Activated CD8-positive, alpha-beta memory T cell treated with anti-CD3 and anti-CD28 coated beads for 24 hours (primary cell): ENCODE measurements around the gene CNMD.

Experiments used
- DNase-seq: peaks from one replicate; pipeline ENCODE4 v3.0.0-alpha.2; 2020

The CNMD gene

DNA sequence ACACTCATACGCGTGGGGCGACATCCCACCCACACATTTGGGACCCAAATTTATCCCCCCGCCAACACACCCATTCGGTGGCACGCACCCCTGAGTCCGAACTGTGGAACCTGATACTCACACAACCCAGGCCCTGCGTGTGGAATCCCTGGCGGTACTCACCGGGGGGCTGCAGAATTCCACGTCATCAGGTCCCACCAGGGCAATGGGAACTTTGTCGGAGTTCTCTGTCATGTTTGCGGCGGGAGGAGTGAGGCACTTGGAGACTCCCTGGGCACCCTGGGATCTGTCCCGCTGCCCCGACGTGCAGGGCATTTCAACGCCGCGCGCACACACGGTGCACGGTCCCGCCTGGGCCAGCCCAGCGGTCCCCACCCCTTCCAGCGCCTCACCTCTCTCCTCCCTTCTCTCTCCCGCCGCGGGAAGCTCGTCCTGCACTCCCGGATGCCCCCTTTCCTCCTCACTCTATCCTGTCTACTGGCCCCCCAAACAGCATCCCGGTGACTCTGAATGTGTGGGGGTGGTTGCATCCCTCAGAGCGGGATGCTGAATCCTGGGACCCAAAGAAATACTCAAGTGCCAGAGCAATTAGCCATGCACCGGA lies at the start of gene CNMD:
TSS of gene CNMD (minus strand) at position 353 of the 604 bp plus-strand sequence. CDS start at position 234, 119 bp downstream.
- DNase-seq, result no peak

DNA sequence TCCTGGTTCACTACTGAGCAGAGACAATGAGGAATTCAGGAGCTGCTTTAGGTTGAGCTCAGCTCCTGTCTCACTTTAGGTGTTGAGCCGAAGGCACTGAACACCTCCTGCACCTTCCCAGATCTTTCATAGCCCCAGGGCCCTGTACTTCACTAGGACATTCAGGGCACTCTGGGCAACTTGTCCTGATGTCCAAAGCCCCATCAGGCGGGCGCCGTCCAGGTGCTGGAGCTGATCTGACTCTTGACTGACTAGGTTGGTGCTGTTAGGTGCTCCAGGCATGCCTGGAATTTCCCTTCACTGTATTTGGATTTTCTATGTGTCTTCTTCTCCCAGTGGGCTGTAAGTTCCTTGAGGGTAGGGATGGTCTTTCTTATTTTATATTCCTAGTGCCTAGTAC lies 48.4 kb upstream of the CNMD start:
- DNase-seq, result no peak

DNA sequence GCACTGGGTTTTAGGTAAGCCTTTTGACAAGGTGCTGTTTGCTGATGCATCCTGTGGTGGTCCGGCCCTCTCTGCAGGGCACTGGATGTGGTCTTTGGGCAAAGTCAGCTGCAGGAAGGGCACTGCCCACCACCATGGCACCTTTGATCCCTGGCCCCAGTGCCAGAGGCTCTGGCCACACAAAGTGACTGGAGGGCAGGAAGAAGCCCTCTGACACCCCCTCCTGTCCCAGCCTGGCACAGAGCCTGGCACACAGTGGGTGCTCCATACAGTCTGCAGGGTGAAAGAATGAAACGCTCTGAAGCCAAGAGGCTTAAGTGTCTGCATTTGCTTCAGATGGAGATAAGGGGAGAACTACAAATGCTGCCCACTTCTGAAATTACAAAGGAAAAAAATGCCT lies 47.6 kb upstream of the CNMD start:
- DNase-seq, result no peak

DNA sequence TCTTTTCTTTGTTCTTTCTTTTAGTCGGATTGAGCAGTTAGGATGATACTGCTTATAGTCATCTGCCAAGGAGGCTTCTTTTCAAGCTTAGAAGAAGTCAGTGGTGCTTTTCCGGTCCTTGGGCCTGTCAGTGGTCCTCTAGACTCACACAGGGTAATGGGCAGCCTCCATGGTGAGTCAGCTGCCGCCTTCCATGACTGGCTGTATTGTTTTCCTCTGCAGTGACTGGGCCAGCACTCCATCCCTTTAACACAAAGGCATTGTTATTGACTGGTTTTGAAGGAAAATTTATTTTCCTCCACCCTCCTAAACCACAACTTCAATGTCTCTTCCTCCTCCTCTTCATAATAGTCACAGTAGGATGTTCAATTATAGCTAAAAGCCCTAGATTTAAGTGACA lies 47.1 kb upstream of the CNMD start:
- no peak for DNase-seq

DNA sequence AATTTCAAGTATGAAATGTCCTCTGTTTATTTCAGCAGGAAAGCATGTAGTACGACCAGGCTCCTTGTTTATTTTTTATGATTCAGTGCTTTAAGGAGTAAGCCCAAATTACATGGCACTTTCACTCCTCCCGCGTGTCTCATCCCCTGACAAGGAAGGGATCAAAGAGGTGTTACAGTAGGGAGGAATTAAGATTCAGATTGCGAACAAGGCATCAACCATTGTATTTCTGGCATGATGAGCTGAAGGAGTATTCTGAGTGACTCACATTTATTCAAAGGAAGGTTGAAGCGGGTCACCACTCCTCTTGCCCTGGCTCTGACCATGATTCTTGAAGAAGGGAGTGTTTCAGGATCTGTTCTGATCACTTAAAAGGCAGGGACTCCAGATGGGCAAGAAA lies 46.1 kb upstream of the CNMD start:
- DNase-seq, result no peak

DNA sequence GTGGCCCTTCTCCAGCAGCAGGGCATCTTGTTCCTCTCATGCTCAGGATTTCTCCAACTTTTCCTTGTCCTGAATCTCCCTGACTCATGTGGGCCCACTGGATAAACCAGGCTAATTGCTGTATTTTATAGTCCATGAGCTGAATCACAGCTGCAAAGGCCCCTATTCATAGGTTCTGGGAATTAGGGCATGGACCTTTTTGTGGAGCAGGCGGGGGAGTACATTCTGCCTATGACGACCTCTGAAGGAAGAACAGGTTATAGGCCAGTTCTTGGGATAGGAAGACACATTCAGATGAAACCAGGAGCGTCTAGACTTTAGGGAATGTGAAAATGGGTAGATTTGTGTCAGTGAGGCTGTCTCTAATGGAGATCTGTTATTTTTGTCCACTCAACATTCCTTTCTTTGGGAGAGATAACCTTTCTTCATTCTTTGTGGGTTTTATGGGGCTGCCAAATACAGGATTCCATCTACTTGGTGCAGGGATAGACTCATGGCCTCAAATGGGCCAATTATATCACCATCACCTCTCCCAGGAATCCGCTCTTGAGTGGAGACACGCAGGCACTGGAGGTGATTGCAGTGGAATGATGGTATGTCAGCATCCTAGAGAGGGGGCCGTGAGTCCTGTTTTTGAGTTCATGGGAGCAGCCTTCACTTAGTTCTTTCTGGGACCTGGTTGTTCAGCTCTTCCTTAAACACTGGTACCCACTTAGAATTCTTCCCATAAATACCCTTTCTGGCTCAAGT lies 45.1 kb upstream of the CNMD start:
- no peak for DNase-seq

DNA sequence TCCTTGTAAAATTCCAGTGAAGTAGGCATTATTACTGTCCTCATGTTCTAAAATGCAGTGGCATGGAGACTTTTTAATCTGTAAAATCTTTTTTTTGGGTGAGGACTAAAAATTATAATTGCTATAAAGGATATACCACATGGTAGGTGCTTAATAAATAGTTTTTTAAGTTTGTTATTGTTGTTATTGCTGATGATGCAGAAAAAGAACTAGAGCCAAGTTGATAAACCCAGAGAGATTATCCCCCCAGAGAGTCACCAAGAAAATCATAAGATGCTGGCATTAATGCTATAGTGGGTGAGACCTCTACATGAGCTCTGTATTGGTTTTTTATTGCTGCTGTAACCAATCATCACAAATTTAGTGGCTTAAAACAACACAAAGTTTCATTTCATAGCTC lies 44.3 kb upstream of the CNMD start:
- no peak for DNase-seq

DNA sequence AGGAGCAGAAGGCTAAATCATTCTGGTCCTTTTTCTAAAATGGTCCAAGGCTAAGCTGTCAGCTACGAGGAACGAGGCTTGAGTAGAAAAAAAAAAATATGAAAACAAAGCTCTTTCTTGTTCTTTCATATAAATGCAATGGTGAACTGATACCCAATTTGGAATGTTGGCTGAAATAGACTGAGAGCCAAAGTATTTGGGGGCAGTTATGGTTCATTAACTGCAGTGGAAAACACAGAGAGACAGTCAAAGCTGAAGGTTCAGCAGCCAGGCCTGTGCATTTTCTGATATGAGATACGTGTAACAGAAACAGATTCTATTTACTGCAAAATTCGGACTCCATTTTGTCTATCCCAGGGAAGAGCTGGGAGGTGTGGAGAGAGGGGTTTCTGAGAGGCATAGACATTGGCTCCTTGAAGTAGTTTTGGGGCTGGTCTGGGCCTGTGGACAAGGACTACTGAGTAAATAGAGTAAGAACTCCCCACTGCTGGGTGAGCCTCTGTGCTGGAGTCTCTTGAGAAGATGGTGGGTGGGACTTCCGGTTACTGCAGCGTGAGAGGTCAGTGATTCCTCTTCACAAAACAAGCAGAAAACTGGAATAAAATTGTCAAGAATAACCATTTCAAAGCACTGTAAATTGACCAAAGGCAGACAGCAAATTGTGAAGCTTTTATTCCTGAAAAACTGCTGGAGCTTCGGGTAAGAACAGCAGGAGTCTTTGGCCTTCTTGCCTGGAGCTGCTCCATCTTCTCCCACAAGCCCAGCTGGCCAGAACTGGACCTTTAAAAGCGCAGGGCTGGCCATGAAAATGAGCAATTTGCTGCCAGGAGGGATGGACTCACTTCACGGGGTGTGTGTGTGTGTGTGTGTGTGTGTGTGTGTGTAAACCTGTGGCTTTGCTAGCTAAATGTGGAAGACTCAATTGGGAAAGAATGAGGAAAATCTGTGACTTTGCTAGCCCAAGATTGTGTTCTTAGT lies 43.1 kb upstream of the CNMD start:
- DNase-seq, result no peak

DNA sequence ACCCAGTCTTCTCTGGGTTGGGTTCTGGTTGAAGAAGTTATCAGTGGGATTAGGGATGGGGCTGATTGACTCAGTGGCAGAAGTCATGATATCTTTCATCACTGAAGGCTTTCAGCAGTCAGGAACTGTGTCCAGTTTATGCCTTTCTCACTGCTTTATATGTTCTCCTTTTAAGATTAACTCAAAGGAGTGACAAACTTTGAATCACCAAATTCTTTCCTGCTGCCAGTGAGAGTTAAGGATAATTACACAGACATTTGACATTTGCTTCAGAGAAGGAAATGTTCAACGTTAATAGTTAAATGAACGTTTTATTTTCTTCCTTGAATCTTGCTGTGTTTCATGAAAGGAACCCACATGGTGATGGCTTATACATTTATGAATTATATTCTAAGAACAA lies 41.0 kb upstream of the CNMD start:
- no peak for DNase-seq

DNA sequence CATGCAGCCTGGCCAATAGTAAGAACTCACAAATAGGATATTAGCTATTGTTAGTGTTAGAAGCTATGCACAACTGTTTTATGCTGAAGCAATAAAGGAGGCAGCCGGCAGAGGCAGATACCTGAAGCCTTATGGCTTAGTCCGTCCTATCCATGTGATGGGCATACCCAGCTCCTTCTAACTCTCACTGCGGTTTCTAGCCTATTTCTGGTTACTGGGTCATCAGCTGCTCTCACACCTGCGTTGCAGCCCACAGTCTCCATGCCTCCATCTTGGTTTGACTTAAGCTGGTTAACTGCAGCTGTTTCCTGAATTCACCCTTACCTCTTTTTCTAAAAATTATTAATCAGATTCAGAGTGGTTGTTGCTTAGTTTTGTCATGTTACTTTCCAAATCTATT lies 40.5 kb upstream of the CNMD start:
- DNase-seq, result no peak

DNA sequence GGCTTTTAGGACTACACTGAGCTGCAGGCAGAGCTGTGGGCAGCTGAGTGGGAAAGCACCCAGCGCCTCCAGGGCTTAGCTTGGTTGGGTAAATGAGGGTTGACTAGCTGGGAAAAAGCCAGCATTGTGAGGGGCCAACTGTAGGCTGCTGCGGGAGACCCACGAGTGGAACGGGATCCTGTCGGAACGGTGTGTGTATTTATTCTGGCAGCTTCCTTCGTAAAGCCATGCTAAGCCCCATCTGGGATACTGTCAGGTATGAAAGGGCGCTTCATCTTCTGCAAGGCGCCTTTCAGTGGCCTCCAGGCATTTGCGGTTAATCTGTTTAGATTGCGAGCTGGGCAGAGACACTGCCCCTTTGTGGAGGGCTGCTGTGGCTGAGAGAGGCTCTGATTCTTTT lies 39.5 kb upstream of the CNMD start:
- DNase-seq, result no peak

DNA sequence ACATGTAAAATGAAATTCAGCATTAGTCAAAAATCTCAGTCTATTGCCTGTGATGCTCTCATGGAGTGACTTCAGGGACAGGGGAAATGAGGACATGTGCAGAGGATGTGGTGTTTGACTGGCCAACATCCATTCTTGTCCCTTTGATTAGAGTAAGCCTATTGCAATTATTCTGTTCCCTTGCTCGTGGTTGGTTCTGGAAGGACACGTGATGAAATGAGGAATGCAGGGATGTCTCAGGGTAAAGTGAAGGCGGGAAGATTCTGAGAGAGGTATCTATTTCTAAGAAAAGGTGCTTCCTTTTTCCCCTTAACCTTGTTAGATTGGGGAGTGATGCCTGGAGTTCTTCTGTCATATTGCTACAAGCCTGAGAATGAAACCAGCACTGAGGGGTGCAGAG lies 37.1 kb upstream of the CNMD start:
- DNase-seq, result no peak

DNA sequence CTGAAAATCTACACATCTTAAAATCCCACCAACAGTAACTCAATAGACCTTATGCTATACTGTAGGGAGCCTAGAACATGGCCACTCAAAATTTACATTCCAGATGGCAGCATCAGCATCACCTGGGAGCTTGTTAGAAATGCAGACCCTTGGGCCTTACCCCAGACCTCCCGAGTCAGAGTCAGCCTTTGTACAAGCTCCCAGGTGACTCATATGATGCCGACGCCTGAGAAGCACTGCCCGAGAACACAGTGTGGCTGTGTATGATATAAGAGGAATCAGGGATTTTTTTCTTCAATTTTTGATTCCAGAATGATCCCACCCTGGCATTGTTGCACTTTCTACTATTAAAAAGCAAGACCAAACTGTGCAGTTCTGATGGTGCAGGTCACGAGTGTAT lies 35.9 kb upstream of the CNMD start:
- no peak for DNase-seq

DNA sequence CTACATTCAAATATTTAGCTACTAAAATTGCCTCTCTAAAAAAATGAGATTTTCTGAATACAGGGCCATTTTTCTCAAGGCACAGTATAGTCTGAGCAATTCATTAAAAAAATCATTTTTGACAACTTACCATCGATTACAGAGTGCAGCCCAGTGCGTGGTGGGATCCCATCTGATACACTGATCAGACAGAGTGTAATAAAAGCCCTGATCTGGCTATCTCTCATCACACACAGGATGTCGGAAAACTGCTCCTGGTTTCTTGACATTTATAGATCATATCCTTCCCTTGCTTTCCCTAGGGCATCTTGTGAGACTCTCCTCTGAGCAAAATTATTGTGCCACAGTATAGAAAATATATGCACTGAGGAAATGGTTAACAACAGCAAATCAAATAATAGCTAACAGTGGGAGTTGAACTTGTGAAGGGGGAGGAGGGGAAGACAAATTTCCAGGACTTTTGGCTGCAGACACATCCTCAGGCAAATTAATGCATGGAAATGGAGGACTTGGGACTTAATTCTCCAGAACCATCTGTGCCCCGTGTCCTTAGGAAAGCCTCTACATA lies 28.4 kb upstream of the CNMD start:
- no peak for DNase-seq

DNA sequence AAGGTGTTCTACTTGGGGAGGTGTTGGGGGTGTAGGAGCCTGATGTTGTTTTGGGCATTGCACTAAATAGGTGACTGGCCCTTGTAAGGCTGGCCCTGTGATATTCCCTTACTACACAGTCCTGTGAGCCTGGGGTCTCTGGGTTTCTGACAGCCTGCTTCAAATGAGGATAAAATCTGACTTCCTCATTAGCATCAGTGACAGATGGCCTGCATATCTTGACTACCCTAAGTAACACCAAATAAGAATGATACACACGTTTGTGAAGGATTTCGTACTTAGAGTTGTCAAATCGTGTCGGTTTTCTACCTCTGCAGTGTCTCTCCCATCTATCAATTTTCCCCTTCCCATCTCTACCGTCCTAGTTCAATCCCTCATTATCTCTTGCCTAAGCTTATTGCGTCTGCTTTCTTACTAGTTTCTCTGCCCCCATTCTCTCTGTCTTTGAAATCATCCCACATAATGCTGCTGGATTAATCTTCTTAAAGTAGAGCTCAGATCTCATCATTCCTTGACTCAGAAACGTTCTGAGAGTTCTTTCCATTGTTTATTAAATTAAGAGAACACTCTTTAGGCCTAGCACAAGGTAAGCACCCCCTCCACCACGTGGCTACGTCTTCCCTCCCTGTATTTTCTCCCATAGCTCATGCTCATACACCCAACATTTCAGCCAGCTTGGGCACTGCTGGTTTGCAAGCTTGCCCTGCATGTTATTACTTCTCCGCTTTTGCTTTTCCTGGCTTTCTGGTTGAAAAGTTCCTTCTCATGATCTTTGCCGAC lies 26.2 kb upstream of the CNMD start:
- DNase-seq, result no peak

DNA sequence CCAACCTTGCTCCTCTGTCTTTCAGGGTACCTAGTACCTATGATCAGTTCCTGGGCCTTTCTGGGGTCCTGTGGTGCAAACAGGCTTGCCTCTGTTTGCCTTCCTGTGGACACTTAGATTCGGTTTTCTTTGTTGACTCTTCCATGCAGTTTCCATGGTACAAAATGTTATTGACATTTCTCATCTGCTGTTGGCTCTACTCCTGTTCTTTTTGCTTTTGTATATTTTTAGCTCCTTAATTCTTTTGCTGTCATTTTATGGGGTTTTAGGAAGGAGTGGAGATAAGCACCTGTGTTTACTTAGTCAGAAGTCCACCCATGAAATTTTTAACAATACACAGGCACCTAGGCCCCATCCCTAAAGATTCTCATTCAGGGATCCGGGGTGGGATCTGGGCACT lies 20.5 kb upstream of the CNMD start:
- no peak for DNase-seq

DNA sequence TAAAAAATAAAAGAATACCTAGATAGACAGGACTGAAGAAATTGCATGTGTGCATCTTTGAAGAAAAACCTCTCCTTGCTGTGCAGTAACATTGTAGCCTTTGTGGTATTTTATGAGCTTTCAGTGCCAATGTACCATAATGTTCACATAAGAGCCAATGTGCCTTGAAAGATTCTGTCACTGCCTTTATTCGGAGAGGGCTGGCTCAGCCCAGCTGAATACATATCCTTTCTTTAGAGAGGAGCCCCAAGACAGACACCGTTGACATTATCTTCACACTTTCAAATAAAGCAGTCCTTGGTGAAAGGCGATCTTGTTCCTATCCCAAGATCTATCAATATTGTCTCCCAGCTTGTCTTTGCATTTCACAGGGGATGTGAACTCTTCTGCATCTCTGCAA lies 18.5 kb upstream of the CNMD start:
- DNase-seq, result no peak

DNA sequence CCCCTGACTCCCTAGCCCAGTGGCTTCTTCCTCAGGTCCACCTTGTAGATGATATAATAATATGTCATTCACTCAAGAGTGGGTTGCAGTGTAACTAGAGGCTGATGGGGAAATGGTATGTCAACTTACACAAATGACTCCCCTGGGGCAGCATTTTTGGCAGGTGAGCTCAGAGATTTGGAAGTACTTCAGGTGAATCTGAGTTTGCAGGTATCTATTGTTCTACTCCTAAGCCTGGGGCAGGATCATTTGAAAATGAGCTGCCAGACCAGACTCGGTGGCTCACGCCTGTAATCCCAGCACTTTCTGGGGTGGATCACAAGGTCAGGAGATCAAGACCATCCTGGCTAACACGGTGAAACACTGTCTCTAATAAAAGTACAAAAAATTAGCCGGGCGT lies 11.6 kb upstream of the CNMD start:
- DNase-seq, result no peak

DNA sequence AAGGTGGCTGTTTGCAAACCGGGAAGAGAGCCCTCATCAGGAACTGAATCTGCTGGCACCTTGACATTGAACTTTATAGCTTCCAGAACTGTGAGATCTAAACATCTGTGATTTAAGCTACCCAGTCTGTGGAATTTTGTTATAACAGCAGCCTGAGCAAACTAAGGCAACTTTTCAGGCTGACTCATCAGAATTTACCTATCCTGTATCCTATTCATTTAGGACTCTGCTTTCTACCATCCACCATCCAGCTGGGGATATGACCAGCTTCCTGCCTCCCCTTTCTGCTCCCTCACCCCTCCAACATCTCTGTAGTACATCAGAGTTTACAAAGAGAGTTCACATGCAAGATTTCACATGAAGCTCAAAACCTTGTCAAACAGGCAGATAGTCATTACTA lies 11.1 kb upstream of the CNMD start:
- DNase-seq, result no peak

DNA sequence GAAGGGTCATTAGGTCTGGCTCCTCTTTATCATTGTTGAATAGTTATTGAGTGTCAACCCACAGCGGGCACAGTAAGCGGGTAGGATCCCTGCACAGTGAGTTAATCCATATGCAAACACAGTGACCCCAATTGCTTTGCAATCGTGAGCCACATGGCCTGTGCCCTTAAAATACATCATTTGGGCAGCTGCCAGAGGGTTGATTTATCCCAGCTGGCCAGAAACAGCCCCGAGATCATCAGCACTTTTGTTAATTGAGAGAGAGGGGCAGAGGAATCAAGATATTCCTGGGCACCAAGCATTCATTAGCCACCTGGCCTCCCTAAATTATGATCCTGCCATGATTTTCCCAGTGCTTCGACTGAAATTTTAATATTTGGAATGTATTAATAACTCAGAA lies 9.8 kb upstream of the CNMD start:
- no peak for DNase-seq

DNA sequence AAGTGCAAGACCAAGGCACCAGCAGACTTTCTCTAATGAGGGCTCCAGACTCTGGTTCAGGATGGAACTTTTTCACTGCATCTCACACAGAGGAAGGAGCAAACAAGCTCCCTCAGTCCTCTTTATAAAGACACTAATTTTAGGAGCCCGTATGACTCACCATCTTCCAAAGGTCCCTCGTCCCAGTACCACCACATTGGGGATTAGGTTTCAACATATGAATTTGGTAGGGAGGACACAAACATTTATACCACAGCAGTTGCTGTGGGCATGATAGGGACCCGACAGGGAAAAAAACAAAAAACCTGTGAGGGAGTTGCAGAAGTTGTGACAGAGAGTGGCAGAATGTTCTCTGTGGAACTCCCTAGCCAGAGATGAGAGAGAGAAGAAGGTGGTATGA lies 6.5 kb upstream of the CNMD start:
- no peak for DNase-seq

DNA sequence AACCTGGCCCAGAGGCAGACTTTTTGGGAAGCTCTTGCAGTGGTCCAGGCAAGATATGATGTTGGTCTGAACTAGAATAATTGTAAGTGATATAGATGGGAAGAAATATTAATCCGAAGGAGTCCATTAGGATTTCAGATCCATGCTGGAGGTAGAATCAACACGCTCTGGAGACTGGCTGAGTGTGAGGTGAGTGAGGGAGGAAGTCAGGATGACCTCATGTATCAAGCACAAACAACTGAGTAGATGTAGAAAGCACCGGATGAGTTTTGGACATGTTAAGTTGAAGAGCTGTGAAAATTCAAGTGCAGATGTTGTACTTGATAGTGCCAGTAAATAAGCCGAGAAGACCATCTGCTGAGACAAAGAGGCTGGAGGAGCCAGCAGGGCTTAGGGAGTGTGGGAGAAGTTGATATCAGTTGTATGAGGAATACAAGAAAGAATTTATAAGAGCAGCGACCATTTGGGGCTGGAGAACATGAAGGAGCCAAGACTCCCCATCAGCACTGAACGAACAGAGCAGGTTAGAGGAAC lies 5.3 kb upstream of the CNMD start:
- no peak for DNase-seq
